Islet precursor cell (in vitro differentiated cells): ENCODE results near the gene PTPRD.

Experiments
- DNase-seq: peaks from one replicate; pipeline ENCODE4 v3.0.0-alpha.2; 2018

PTPRD gene

DNA sequence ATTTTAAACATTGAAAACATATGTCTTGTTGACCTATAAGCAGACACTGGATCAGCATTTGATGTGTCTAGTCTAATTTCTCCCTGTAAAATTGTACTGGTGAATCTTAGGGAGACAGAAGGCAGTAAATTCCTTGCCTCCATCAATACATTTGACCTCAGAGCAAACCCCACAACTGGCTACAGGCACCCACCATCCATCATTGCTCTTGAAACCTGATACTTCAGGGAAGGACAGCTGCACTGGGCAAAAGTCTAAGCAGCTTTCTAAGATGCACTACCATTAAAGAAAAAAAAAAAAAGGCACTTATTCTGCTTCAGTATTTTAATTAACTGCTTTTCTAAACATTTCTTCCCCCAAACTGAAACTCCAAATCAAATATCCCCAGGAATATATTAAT lies 1761.9 kb downstream of the PTPRD start:
- no peak for DNase-seq

DNA sequence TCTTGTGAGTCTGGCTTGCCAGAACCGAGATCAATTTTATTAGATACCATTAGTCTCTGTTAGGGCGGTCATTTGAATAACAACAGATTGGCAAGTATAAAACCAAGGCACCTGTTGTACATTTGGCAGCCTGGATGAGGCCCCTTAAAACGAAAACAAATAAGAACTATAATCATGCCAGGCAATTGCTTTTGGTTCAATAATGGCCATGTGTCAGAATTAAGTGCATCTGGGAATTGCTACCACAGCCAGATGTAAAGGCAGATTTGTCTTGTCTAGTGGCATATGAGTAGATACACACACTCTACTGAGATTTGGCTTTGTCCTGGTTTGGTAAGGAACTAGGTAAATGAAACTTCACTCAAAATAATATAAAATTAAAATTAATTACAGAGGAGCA lies 1767.0 kb downstream of the PTPRD start:
- DNase-seq = no peak

DNA sequence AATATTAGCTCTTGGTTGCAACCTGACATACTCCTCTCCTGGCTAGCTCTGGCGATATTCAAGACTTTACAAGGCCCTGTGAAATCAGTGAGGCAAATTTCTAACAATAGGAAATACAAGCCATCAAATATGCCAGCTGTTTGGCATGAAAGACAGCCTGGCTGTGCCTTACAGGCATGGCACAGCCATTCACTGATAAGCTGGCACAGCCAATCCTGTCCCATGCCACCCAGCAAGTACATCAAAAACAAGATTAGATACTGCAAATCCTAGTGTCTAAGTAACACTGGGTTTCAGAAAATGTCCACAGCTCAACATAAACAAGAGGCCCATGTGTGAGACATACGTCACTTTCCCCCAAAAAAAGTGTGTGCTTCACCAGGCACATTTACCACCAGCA lies 1767.4 kb downstream of the PTPRD start:
- DNase-seq = no peak

DNA sequence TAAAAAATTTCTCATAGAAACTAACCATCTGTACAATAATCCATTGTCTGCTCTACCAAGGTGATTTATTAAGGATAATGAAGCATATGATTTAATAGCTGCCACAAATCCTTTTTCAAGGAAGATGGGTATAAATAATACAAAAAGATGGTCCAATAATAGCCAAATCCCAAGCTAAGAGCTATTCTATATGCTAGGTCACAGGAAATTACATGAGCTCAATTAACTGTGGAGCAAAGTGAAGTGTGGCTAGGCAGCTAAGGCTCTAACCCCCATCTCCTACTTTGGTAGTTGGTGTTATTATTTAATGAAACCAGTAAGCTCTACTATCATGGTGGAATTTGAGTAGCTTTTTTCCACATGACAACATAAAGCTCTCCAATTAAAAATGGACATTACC lies 1768.3 kb downstream of the PTPRD start:
- DNase-seq = no peak

DNA sequence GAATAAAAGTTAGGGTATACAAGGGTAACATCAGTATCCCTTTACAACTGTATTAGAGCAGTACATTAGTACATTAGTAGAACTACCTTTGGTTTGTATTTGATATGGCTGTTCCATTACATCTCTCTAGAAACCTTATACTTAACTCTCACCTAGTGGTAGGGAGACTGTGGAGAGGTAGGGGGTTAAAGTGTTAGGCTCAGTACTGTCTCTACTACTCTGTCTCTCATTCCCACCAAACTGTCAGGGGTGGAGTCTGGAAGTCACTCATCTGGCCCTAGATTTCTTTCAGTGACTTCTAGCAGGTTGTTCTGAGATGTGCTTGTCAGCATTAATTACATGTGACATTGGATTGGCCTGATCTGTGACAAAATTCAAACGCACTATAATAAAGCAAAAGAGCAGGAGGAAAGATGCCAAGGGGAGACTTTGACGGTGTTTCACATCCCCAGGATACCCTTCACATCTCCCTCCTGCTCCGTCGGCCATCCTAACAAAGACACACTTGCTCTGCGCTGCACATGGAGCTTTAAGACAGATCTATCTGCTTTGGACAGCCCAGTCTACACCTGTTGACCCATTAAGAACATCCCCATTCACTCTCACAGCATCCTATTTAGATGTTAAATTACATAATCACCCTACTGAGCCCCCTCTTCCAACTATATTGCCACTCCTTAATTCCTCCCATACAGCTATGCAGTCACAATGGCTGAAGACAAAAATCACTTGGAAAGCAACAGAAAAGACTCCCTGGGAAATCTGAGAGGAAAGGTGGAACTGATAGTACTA lies 1770.2 kb downstream of the PTPRD start:
- no peak for DNase-seq

DNA sequence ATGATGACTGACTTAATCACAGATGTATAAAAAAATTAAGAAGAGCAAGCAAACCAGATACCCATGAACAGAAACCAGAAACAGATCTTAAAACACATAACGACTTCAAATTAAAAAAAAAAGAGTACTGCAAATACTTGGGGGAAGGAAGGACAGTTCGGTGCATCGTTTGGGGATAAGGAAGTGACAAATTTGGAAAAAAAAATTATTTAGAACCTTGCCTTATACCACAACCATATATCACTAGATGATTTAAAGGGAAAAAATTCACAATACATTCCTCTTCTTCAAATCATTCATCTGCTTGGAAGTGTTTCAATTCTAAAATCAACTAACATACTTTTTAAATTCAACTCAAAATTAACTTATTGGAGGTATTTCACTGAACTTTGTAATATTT lies 1774.7 kb downstream of the PTPRD start:
- no peak for DNase-seq

DNA sequence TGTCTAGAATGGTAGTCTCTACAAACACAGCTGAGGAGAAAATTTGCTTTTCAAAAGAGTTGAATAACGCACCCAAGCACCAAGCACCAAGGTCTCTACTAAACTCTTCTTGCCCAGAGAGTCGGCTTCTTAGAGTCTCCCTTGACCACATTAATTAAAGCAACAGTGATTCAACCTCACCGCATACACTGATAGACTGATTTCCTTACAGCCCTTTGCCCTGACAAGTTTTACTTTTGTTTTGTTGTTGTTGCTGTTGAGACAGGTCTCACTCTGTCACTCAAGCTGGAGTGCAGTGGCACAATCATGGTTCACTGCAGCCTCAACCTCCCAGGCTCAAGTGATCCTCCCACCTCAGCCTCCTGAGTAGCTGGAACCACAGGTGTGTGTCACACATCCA lies 1777.5 kb downstream of the PTPRD start:
- no peak for DNase-seq

DNA sequence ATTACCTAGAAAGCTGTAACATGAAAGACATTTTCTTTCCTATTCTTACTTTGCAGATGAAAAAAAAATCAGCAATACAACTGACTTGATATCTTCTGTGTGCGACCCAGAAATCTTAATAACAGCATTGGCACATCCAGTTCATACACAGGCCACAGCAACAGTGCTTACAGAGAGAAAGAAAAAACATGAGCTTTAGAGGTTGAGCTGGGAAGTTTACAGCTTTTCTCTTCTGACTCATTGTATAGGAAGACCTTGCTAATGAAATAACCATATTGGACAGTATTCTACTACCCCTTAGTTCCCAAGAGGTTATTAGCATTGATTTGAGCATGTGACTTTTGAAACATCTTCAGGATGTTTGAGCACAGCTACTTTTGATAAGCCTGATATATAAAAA lies 1779.8 kb downstream of the PTPRD start:
- no peak for DNase-seq

DNA sequence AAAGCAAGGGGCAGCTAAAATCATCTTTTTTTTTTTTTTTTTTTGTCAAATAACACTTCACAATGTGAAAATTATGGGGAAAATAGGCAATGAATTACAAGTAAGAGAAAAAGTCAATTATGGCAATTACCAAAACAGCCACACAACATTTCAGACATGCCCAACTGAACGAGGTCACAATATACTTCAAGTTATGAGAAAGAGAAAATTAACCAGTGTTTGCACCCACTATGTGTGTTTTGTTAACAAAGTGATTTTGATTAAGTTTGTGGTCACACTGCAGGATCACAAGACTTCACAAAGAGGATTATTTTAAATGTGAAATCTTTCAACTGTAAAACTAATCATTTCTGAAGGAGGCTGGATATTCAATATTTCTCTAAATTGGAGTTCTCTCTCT lies 1780.4 kb downstream of the PTPRD start:
- DNase-seq = no peak

DNA sequence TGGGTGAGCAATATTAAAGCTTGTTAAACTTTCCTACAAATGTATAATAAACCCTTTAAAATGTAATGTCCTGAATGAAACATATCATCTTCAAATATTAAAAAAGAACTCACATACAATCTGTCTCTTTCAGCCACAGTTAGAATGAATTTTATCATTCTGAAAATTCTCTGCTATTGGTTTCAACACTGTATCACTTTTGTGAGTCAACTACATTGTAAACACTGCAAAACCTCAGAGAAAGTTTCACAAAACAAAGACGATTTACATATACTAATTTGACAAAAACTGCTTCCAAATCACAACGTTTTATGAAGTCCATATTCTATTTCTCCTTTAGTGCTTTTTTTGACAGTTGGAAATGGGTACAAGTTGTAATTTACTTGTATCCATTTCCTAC lies 1781.2 kb downstream of the PTPRD start:
- DNase-seq = no peak

DNA sequence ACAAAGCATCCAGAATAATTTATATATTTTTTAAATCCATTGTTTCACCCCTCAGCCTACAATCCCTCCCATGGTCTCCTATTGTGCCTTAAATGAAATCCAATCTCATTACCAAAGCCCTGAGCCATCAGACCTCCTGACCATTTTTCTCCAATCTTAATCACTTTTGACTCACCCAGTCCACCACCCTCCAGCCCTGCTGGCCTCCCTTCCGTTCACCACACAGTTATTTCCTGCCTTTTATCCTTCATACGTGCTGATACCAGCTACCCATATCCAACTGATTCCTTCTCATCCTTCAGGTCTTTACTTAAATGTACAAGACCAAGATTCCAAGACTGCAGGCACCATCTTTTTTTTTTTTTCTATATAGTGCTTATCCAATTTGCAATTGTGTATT lies 1786.5 kb downstream of the PTPRD start:
- peak; percentile 55 for DNase-seq

DNA sequence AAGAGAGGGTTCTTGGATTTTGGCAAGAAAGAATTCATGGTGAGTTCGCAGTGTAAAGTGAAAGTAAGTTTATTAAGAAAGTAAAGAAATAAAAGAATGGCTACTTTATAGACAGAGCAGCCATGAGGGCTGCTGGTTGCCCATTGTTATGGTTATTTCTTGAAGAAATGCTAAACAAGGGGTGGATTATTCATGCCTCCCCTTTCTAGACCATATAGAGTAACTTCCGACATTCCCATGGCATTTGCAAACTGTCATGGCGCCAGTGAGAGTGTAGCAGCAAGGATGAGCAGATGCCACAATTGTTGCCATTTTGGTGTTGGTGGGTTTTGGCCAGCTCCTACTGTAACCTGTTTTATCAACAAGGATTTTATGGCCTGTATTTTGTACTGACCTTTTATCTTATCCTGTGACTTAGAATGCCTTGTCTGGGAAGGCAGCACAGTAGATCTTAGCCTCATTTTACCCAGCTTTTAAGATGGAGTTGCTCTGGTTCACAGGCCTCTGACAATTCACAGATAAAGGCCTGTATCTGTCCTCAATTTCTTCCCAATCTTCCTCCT lies 1787.1 kb downstream of the PTPRD start:
- DNase-seq = no peak

DNA sequence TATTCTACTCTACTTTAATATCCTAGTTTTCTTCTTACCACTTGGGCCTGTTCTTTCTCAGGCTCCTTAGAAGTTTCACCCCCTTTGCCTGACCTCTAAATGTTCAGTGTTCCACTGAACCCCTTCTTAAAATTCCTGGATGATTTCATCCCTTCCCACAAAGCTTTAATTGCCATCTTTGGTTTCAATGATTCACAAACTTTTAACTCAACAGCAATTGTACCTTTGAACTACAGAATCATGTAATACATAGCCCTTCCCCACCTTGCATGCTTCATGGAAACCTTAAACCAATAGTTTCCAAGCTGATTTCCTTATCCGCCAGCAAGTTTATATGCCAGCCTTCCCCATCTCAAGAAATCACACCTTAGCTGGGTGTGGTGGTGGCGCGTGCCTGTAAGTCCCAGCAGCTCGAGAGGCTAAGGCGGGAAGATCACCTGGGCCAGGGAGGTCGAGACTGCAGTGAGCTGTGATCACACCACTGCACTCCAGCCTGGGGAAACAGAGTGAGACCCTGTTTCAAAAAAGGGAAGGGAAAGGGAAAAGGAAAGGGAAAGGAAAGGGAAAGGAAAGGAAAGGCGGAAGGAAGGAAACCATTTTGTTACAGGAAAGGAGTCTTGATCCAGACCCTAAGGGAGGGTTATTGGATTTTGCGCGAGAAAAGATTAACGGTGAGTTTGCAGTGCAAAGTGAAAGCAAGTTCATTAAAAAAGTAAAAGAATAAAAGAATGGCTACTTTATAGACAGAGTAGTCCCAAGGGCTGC lies 1789.5 kb downstream of the PTPRD start:
- no peak for DNase-seq

DNA sequence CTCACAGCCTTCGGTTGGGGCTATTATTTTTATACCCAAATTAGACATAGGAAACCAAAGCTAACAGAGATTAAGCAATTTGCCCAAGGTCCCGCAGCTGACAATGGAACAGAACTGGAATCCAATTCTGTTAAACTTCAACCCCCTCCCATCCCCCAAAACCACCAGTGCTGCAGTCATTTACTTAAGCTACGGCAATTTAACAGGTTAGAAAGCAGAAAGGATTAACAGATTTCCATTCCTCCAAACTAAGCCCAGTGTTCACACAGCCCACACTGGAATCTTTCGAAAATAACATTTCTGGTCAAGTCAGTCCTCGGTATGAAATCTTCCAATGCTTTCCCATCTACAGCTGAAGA lies 1790.2 kb downstream of the PTPRD start:
- DNase-seq = no peak

DNA sequence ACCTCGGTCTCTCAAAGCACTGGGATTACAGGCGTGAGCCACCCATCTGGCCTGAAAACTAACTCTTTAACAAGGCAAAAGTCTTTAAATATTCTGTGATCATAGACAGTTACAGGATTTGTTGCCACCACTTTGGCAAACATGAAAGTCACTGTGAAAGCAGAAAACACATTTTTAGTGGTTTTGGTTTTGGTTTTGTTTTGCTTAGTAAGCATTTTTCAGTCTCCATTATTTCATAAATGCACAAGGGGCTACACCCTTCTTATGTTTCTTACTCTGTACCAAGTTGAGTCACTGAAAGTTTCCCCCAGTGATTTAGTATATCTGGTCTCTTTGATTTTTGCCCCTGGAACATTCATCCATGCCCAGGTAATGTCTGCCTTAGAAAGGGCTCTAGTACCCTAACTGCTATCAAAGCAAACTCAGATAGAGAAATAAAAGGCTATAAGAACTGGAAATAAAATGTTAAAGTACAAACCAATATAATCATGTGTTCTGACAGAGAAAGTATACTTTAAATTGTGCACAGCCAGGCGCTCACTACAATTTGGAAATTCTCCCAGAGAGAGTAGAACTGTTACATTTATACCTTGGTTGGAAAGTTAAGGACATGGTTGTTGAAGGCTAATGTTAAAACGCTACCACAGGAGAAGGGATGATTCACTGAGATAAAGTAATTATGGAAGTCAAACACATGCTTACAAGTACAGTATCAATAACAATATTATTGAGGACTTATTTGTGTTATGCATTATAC lies 1790.7 kb downstream of the PTPRD start:
- DNase-seq = no peak

DNA sequence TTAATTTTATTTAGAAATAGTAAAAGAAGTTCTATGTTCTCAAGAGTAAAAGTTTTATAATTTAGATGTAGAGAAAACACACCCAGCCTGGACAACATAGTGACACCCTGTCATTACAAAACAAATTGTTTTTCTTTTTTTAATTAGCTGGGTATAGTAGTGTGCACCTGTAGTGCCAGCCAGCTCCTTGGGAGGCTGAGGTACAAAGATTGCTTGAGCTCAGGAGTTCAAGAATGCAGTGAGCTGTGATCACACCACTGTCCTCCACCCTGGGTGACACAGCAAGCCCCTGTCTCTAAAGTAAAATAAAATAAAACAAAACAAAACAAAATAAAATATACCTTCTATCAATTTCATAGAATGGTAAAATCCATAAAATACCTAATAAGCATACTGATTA lies 1795.5 kb downstream of the PTPRD start:
- DNase-seq = no peak

DNA sequence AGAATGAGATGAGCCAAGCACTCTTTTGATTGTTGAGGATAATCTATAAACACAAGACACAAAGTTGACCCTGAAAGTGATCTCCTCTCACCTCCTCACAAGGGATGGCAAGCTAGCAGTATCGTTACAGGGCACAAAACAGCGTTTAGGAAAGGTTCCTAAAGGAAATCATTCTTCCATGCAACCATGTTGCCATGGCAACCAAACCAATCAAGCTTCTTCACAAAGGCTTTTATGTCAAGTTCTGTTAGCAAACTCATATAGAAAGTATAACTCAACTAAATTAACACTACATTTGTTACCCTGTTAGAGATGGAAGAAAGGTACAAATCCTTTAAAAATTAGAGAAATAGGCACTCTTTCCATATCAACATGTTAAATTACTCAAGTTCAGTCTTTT lies 1796.4 kb downstream of the PTPRD start:
- DNase-seq = no peak

DNA sequence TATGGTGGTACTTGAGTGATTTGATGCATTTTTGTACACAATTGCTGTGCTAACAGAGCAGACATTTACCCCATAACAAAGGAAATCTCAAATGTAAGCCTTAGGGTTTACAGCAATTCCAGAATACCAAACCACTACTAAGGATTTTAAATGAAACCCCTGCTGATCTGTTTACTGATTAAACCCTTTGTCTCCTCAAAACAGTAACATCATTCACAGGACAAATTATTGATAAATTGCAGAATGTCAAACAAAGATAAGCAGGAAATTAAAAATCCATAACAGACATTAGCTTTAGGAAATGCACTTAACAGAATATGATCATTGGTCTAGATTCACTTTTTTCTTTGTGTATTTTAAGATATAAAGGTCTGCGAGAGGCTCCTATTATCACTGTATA lies 1796.9 kb downstream of the PTPRD start:
- no peak for DNase-seq

DNA sequence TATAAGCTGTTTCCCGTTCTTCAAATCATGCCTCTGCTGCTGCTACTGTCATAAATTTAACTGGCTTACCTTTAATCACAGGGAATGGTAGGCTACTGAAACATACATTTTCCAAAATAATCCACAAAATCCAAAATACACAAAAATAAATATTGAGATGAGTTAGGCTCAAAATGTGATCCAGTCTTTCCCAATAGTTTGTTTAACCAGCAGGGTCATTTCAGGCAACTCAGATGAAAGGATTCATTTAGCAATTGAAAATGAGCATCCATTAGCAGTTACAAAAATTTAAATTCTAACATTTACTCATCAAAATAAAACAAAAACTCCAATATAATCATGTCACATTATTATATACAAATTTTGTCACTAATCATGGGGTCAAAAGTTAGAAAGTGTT lies 1797.6 kb downstream of the PTPRD start:
- DNase-seq = no peak

DNA sequence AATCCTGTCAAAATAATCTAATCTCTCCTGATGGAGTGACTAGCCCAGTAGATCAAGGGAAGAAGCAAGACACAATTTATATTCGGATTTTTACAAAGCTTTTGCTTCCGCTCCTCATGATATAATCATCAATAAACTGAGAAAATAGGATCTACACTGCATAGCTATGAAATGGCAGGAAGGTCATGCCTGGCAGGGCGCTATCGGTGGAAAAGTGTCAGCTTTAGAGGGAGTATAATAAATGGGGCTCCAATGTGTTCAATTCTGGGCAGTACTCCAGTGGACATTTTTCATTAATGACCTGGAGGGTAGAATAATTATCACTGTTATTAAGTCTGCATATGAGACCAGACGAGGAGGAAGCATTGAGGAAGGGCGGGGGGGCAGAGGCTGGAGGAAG lies 1799.9 kb downstream of the PTPRD start:
- no peak for DNase-seq

DNA sequence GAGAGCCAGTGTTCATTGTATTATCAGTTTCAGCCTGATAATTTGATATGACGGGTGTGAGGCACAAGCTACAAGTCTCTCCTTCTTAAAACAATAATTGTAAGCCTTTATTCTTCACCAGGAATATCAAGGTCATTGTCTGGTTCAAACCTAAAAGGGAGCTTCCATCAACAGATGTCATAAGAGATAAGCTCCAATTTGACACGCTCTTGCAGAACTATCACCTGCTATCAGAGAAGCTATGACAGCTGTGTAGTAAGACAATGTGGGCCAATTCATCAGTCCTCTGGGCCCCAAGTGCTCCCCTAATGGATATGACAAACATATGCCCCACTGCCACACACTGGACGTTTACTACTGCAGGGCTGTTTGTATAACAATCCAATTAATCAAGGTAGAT lies 1803.1 kb downstream of the PTPRD start:
- no peak for DNase-seq

DNA sequence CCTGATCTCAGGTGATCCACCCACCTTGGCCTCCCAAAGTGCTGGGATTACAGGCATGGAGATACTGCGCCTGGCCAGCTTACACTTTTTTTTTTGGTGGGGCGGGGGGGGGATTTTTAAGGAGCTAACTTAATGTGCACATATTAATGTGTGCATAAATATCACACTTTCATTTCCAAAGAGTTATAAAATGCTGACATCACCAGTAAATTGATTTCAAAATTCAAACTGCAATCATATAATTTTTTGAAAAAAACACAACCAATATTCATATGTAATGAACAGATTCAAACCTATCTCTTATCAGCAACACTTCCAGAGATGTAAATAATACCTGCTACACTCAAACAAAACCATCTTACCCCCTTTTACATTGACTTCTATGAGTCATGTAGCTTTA lies 1806.7 kb downstream of the PTPRD start:
- DNase-seq = no peak

DNA sequence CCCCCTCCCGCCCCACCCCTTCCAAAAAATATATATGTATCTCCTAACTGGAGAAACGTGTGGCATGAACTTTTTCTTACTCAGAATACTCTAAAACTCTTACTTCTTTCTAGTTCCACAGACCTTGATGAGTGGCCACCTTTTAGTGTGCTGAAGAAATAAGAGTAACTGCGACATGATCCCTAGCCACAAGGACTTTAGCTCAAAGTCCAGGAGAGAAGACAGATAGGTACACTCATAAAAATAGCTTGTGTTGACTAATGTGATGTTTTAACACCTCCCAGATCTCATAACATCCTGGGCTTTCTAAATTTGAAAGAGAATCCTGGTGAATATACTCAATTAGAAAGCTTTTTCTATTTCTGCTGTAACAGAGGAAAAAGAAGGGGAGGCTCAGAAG lies 1808.2 kb downstream of the PTPRD start:
- no peak for DNase-seq

DNA sequence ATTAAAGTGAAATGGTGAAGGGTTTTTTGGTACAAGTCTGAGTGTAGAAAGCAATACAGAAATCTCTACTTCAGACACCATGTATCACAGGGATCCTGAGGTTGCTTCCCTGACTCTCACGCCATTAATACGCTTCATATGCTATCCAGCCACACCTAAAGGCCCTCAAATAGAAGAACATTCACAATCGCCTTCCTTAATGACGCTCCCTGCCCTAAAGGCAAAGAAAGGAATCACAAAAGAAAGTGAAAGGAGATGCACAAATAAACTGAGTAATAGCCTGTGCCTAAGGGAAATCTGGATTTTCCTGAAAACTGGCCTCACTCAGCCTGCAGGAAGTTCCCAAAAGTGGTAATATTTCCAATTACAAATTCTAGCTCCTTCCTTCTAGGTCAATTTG lies 1810.6 kb downstream of the PTPRD start:
- DNase-seq = no peak
